SK-N-SH treated with all-trans-retinoic acid at 6 μM for 48 hours (cell line): ENCODE measurements around the gene HTR3E.

Experiments used
- ARNTL ChIP-seq: fragments of 450-650 bp; formaldehyde crosslinking; IDR thresholded peaks from 2 replicates; pipeline ENCODE4 v1.5.0; 2020; ENCODE audit warnings: low read depth, mild to moderate bottlenecking, moderate library complexity, borderline replicate concordance
- CSDC2 ChIP-seq: fragments of 250-450 bp; sonication (Bioruptor Pico); IDR thresholded peaks from 2 replicates; pipeline ENCODE4 v1.5.0; 2020; ENCODE audit warnings: mild to moderate bottlenecking, moderate library complexity
- ISL1 ChIP-seq: fragments of 250-450 bp; sonication (Bioruptor Pico); IDR thresholded peaks from 2 replicates; pipeline ENCODE4 v2.1.2; 2022; ENCODE audit warnings: mild to moderate bottlenecking, moderate library complexity
- RARB ChIP-seq: fragments of 250-450 bp; sonication (Bioruptor Pico); IDR thresholded peaks from 2 replicates; pipeline ENCODE4 v1.8.0; 2021; ENCODE audit warnings: mild to moderate bottlenecking, moderate library complexity
- TCF4 ChIP-seq: fragments of 250-450 bp; sonication (Bioruptor Pico); IDR thresholded peaks from 2 replicates; pipeline ENCODE4 v1.8.0; 2021; ENCODE audit warnings: mild to moderate bottlenecking, moderate library complexity, borderline replicate concordance
- TOX ChIP-seq: fragments of 250-450 bp; sonication (Bioruptor Pico); IDR thresholded peaks from 2 replicates; pipeline ENCODE4 v1.8.0; 2021; ENCODE audit warnings: mild to moderate bottlenecking, moderate library complexity, borderline replicate concordance
- ZC3H10 ChIP-seq: fragments of 250-450 bp; sonication (Bioruptor Pico); IDR thresholded peaks from 2 replicates; pipeline ENCODE4 v1.5.1; 2021; ENCODE audit warnings: mild to moderate bottlenecking, moderate library complexity
- ZFP3 ChIP-seq: fragments of 250-450 bp; sonication (Bioruptor Pico); IDR thresholded peaks from 2 replicates; pipeline ENCODE4 v1.5.0; 2020; ENCODE audit warnings: mild to moderate bottlenecking, moderate library complexity
- ZNF70 ChIP-seq: fragments of 450-650 bp; formaldehyde crosslinking; IDR thresholded peaks from 2 replicates; pipeline ENCODE4 v1.5.0; 2020; ENCODE audit warnings: mild to moderate bottlenecking, moderate library complexity
- ZNF8 ChIP-seq: fragments of 450-650 bp; formaldehyde crosslinking; IDR thresholded peaks from 2 replicates; pipeline ENCODE4 v1.5.0; 2020; ENCODE audit warnings: mild to moderate bottlenecking, moderate library complexity
- TF ChIP-seq, protein P1 (sequence below): fragments of 250-450 bp; sonication (Bioruptor Pico); IDR thresholded peaks from 2 replicates; pipeline ENCODE4 v1.8.0; 2020; ENCODE audit warnings: mild to moderate bottlenecking, moderate library complexity, borderline replicate concordance

GRCh38 chr3:184096811-184097383 is at the start of gene HTR3E:
- TF ChIP-seq ZFP3 (CRISPR knock-in tag) (no peak), ZC3H10 (CRISPR knock-in tag) (no peak), TOX (CRISPR knock-in tag) (no peak), TCF4 (no peak), CSDC2 (no peak), ZNF8 (no peak), ARNTL (CRISPR knock-in tag) (no peak), ZNF70 (CRISPR knock-in tag) (no peak), RARB (CRISPR knock-in tag) (no peak), ISL1 (CRISPR knock-in tag) (no peak)
- TF ChIP-seq, protein P1, sequence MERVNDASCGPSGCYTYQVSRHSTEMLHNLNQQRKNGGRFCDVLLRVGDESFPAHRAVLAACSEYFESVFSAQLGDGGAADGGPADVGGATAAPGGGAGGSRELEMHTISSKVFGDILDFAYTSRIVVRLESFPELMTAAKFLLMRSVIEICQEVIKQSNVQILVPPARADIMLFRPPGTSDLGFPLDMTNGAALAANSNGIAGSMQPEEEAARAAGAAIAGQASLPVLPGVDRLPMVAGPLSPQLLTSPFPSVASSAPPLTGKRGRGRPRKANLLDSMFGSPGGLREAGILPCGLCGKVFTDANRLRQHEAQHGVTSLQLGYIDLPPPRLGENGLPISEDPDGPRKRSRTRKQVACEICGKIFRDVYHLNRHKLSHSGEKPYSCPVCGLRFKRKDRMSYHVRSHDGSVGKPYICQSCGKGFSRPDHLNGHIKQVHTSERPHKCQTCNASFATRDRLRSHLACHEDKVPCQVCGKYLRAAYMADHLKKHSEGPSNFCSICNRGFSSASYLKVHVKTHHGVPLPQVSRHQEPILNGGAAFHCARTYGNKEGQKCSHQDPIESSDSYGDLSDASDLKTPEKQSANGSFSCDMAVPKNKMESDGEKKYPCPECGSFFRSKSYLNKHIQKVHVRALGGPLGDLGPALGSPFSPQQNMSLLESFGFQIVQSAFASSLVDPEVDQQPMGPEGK (CRISPR knock-in tag): no peak
